Endodermal cell (in vitro differentiated cells): ENCODE data around the gene CALCR. TPM values are rescaled to one million over a fixed set of nuclear protein-coding genes. Genes with fewer than 3 reads are reported as not detected.
"Not testable (repeated sequence)": the region's sequence is repeated elsewhere in the genome, so short reads cannot be mapped to it uniquely, and the experiment has no call there.

Experiments
- DNase-seq: peaks from one replicate; pipeline ENCODE4 v3.0.0-alpha.2; 2017
- H3K27ac ChIP-seq: 2 replicates; pipeline ENCODE4 v1.5.1; 2013; ENCODE audit warnings: mild to moderate bottlenecking, low read depth, low read length, moderate library complexity
- H3K27me3 ChIP-seq: 2 replicates; pipeline ENCODE4 v1.6.1; 2013; ENCODE audit warnings: mild to moderate bottlenecking, low read length, moderate library complexity; ENCODE audit not compliant: insufficient read depth, control insufficient read depth, poor library complexity, severe bottlenecking
- H3K36me3 ChIP-seq: 2 replicates; pipeline ENCODE4 v1.7.0; 2013; ENCODE audit warnings: mild to moderate bottlenecking, low read length, moderate library complexity; ENCODE audit not compliant: control insufficient read depth, insufficient read depth
- H3K4me1 ChIP-seq: one replicate; pipeline ENCODE4 v1.7.0; 2013; ENCODE audit warnings: low read length; ENCODE audit not compliant: control insufficient read depth, insufficient read depth
- H3K4me3 ChIP-seq: 2 replicates; pipeline ENCODE4 v1.5.1; 2013; ENCODE audit warnings: mild to moderate bottlenecking, low read length, moderate library complexity
- H3K9ac ChIP-seq: 2 replicates; pipeline ENCODE4 v1.6.1; 2013; ENCODE audit warnings: mild to moderate bottlenecking, low read length, moderate library complexity; ENCODE audit not compliant: poor library complexity, severe bottlenecking; ENCODE audit errors: extremely low read depth
- H3K9me3 ChIP-seq: 2 replicates; pipeline ENCODE4 v1.6.1; 2013; ENCODE audit warnings: mild to moderate bottlenecking, low read length, moderate library complexity; ENCODE audit not compliant: control insufficient read depth
- H3K27ac Mint-ChIP-seq: 2 replicates; pipeline ENCODE4 v1.8.0; 2020; ENCODE audit warnings: mixed read lengths
- H3K27me3 Mint-ChIP-seq: 2 replicates; pipeline ENCODE4 v1.8.0; 2021; ENCODE audit warnings: mild to moderate bottlenecking, mixed read lengths; ENCODE audit not compliant: insufficient read depth
- H3K36me3 Mint-ChIP-seq: 2 replicates; pipeline ENCODE4 v1.8.0; 2020; ENCODE audit warnings: low read depth, mixed read lengths
- H3K4me1 Mint-ChIP-seq: 2 replicates; pipeline ENCODE4 v1.8.0; 2020; ENCODE audit warnings: mixed read lengths
- H3K4me3 Mint-ChIP-seq: 2 replicates; pipeline ENCODE4 v1.8.0; 2020; ENCODE audit warnings: mild to moderate bottlenecking, moderate library complexity, mixed read lengths
- H3K9me3 Mint-ChIP-seq: 2 replicates; pipeline ENCODE4 v1.8.0; 2020; ENCODE audit warnings: mild to moderate bottlenecking, mixed read lengths
- CTCF ChIP-seq: fragments of 200-600 bp; sonication (generic); conservative IDR thresholded peaks from 2 replicates; pipeline ENCODE4 v1.5.0; 2021; ENCODE audit warnings: antibody characterized with exemption, mild to moderate bottlenecking
- WGBS, 2 experiments: methylation state at CpG; one replicate each; pipeline versions ENCODE4 v1.1.5 to v1.1.7; 2013; ENCODE audit warnings: missing lambda C conversion rate in 2 of 2, mixed read lengths in 1 of 2; ENCODE audit not compliant: insufficient coverage in 1 of 2, insufficient read length in 1 of 2; 5-methylcytosine and 5-hydroxymethylcytosine counted together
- total RNA-seq, 2 donors: library from RNA; stranded (reverse); fragmentation: NEBNext Ultra II Directional in 1 of 2; extraction: Animal tissue kit (Norgen Biotek cat#: 25700) in 1 of 2; gene quantifications; 2 replicates in 1 of 2; 3 replicates in 1 of 2; pipeline ENCODE4 v1.2.1, GENCODE V29; 2021

Gene CALCR
- total RNA-seq, 2 donors from 2014 or later, result 16.8 to 17.1 TPM

GRCh38 chr7:93509303-93509702, 65.2 kb downstream of the CALCR start:
- no peaks in the 10 kb centered on the region for H3K4me1 Mint-ChIP-seq
- Histone ChIP-seq H3K9ac (no peak overlapping the region), H3K4me3 (no peak overlapping the region), H3K27ac (no peak overlapping the region), H3K36me3 (no peaks in the 10 kb centered on the region), H3K27me3 (no peaks in the 10 kb centered on the region), H3K4me1 (no peaks in the 10 kb centered on the region), H3K9me3 (peaks cover 9% of the 10 kb centered on the region)
- DNase-seq, result no peak
- no peak for TF ChIP-seq CTCF
- H3K27ac Mint-ChIP-seq, result no peak overlapping the region
- H3K27me3 Mint-ChIP-seq, result no peaks in the 10 kb centered on the region
- H3K4me3 Mint-ChIP-seq, result no peak overlapping the region
- H3K36me3 Mint-ChIP-seq, result peaks cover 13% of the 10 kb centered on the region
- H3K9me3 Mint-ChIP-seq, result peaks cover 13% of the 10 kb centered on the region

GRCh38 chr7:93503088-93503487, 71.4 kb downstream of the CALCR start:
- H3K36me3 ChIP-seq, result no peaks in the 10 kb centered on the region
- no peak for DNase-seq
- H3K4me1 ChIP-seq, result no peaks in the 10 kb centered on the region
- H3K9ac ChIP-seq, result no peak overlapping the region
- Mint-ChIP-seq H3K9me3 (peaks cover 13% of the 10 kb centered on the region), H3K36me3 (peaks cover 13% of the 10 kb centered on the region), H3K4me3 (no peak overlapping the region), H3K27ac (no peak overlapping the region), H3K27me3 (no peaks in the 10 kb centered on the region), H3K4me1 (no peaks in the 10 kb centered on the region)
- WGBS, 2 experiments, result 94 to 100% methylated on average over 2 to 3 of the region's 3 CpGs
- H3K9me3 ChIP-seq, result peaks cover 9% of the 10 kb centered on the region
- no peak for TF ChIP-seq CTCF
- no peak overlapping the region for H3K27ac ChIP-seq
- H3K4me3 ChIP-seq, result no peak overlapping the region
- no peaks in the 10 kb centered on the region for H3K27me3 ChIP-seq

GRCh38 chr7:93491860-93492259, 82.7 kb downstream of the CALCR start:
- not testable (repeated sequence) for H3K27me3 Mint-ChIP-seq, H3K27ac ChIP-seq, H3K9me3 ChIP-seq, DNase-seq, H3K4me3 Mint-ChIP-seq, H3K9ac ChIP-seq, H3K4me1 ChIP-seq, H3K27ac Mint-ChIP-seq, H3K4me3 ChIP-seq, H3K4me1 Mint-ChIP-seq, H3K36me3 Mint-ChIP-seq, H3K27me3 ChIP-seq, H3K36me3 ChIP-seq
- peaks cover 22% of the 10 kb centered on the region for H3K9me3 Mint-ChIP-seq
- 100% methylated on average over 1 to 2 of the region's 3 CpGs for WGBS, 2 experiments
